HG03159 (cell line): Measurements from ENCODE around the gene NDUFB1.

Experiments
- ATAC-seq: cut with Tn5 transposase; IDR thresholded peaks from one replicate; pipeline ENCODE4 v1.9.1; 2021; ENCODE audit warnings: mild to moderate bottlenecking, moderate library complexity; ENCODE audit not compliant: unreplicated experiment

NDUFB1 gene

DNA sequence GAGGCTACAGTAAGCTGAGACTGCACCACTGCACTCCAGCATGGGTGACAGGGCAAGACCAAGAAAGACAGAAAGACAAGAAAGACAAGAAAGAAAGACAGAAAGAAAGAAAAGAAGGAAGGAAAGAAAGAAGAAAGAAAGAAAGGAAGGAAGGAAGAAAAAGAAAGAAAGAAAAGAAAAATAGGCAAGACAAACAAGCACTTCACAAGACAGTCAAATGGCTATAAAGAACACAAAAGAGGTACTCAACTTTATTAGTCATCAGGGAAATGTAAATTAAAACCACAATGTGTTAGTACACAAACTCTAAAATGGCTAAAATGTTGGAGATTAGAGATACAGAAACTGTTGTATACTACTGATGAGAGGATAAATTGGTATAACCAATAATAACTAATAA is 21.7 kb downstream of the NDUFB1 start:
- ATAC-seq, result no peak

DNA sequence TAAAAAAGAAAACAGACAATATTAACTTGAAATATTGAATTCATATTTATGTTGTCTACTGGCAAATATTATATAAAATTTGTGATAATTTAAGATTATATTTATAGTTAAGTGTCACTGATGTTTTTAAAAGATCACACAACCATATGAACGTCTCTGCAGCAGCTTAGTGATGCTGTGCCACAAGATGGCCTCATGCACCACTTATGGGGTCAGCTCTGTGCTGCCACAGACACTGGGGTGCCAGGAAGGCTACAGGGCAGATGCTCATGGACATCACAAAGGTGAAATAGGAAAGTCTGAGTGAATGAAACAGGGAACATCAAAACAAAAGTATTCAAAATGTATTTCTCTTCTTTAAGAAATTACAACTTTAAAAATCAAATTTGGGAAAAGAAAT is 28.2 kb downstream of the NDUFB1 start:
- ATAC-seq, result no peak

DNA sequence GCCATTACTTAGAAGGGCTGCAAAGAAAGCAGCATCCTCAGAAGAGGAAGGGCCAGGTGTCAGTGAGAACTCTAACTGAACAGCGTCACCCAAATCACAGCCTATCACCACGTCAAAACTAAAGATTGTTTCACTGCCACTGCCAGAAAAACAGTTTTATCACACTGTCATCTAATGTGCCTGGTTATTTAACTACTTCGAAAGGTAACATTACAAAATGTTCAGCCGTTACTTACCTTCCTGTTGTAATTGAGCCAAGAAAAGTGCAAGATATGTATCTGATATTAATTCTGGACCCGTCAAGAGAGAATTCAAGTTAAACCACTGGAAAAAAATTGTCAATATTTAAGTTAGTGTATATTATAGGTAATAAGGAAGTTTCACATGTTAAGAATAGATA is 33.0 kb downstream of the NDUFB1 start:
- ATAC-seq, result no peak

DNA sequence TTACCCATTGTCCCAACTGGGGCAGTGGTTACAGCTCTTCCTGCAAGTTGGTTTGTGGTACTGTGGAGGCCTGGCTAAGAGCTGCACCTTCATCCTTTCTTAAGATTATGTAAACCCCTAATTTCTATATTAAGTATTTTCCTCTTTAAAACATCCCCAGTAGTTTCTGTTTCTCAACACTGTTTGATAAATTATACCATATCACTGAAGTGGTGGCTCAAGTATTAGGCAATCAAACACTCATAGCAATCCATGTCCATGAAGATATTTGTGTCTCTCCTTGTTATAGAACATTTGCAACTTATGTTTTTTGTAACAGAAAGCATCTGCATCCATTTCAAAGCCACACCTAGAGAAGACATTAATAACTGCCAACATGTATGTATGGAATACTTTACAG is 47.0 kb downstream of the NDUFB1 start:
- ATAC-seq, result no peak
